Choroid plexus epithelial cell (primary cell): ENCODE measurements around the gene CUTA.
A peak's percentile ranks its signal among the peaks of the same experiment; 100 is the strongest.

Experiments used
- DNase-seq: peaks from one replicate; pipeline ENCODE4 v3.0.0-alpha.2; 2010; ENCODE audit warnings: low read depth
- H3K4me3 ChIP-seq: 2 replicates; pipeline ENCODE4 v1.5.1; 2011; ENCODE audit warnings: low read depth, mild to moderate bottlenecking, control low read depth, low read length, moderate library complexity
- CTCF ChIP-seq: conservative IDR thresholded peaks from 2 replicates; pipeline ENCODE4 v1.5.1; 2011; ENCODE audit warnings: low read depth, mild to moderate bottlenecking, control low read depth, inconsistent platforms, low read length, moderate library complexity

Gene CUTA

GRCh38 chr6:33417128-33417902, 592 bp downstream of the CUTA start:
- DNase-seq = peak; percentile 81
- TF ChIP-seq CTCF = no peak
- peak overlapping the region; percentile 69 for H3K4me3 ChIP-seq

- DNase-seq = no peak
- TF ChIP-seq CTCF = no peak
- H3K4me3 ChIP-seq = peak overlapping the region; percentile 69
Measured at GRCh38 chr6:33416386-33417127, 1.4 kb downstream of the CUTA start.

GRCh38 chr6:33415831-33416230, 2.1 kb downstream of the CUTA start:
- H3K4me3 ChIP-seq = peak overlapping the region; percentile 69
- DNase-seq = no peak
- no peak for TF ChIP-seq CTCF

- no peak for DNase-seq
- H3K4me3 ChIP-seq = no peak overlapping the region
- peak; percentile 67 for TF ChIP-seq CTCF
Measured at GRCh38 chr6:33414592-33415271, 3.2 kb downstream of the CUTA start.

GRCh38 chr6:33413241-33414120, 4.4 kb downstream of the CUTA start:
- no peak for DNase-seq
- H3K4me3 ChIP-seq = no peak overlapping the region
- TF ChIP-seq CTCF = no peak
